Endometrium (tissue), 2 donors: ENCODE measurements around the gene ZER1.
"Not testable (repeated sequence)": the region's sequence is repeated elsewhere in the genome, so short reads cannot be mapped to it uniquely, and the experiment has no call there.

Source experiments
- FAIRE-seq: peaks from 2 replicates; lab custom pipeline; 2012; peaks lifted over from hg19 to GRCh38; lab: Jason Lieb, UNC
- donor health status: control.
- donor health status: control.

ZER1 gene

DNA sequence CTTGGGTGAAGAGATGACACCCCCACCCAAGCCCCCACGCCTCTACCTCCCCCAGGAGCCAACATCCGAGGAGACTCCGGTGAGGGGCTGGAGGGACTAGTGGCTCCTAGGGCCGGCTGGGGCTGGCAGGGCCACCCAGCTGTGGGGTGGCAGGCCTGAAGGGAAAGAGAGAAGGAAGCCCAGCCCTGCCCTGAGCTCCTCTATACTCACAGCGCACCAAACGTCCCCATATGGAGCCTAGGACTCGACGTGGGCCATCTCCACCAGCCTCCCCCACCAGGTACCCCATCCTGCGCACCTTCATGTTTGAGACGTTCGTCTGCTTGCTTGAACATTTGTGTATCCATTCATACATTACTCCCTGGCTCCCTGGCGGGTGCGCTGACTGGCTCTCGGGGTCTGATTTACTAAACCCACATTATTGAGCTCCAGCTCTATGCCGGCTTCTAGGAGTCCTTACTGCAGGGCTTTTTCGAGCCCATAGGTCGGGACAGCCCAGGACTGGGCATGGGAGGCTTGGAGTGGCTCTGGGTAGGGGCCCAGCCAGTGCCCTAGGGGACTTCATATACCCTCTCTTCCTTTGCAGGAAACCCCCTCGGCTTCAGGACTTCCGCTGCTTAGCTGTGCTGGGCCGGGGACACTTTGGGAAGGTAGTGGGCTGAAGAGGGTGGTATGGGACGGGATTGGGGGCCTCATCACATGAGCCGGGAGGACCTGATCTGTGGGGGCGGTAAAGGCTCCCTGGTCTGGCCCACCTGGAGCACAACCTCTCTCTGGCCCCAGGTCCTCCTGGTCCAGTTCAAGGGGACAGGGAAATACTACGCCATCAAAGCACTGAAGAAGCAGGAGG lies 56.9 kb downstream of the ZER1 start:
- no peak for FAIRE-seq

DNA sequence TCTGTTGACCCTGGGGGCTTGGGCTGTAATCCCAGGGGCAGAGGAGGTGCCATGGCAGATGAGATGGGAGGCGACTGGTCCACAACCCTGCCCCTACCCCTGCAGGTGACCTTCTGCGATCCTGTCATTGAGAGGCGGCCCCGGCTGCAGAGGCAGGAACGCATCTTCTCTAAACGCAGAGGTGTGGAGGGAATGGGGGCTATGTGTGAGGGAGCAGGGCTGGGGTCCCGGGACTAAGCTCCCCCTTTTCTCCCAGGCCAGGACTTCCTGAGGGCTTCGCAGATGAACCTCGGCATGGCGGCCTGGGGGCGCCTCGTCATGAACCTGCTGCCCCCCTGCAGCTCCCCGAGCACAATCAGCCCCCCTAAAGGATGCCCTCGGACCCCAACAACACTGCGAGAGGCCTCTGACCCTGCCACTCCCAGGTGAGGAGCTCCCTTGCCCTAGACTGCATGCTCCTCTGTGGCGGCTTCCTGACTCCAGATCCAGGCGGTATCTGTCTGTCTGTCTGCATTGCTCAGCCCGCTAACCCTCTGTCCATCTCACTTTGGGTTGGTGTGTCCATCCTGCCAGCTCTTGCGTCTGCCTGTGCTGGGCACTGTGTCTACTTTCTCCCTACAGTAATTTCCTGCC lies 57.7 kb downstream of the ZER1 start:
- no peak for FAIRE-seq

DNA sequence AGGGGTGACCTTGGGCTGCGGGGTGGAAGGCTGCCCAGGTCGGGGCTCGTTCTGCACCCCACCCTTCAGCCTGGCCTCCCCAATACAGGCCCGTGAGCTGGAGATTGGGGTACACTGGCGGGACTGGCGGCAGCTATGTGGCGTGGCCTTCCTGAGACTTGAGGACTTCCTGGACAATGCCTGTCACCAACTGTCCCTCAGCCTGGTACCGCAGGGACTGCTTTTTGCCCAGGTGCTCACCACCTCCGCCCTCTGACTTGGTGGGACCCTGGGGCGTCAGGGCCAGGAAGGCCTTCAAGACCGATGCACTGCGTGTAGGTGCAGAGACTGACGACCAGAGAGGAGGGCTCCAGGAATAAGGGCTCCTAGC lies 58.3 kb downstream of the ZER1 start:
- FAIRE-seq: no peak

DNA sequence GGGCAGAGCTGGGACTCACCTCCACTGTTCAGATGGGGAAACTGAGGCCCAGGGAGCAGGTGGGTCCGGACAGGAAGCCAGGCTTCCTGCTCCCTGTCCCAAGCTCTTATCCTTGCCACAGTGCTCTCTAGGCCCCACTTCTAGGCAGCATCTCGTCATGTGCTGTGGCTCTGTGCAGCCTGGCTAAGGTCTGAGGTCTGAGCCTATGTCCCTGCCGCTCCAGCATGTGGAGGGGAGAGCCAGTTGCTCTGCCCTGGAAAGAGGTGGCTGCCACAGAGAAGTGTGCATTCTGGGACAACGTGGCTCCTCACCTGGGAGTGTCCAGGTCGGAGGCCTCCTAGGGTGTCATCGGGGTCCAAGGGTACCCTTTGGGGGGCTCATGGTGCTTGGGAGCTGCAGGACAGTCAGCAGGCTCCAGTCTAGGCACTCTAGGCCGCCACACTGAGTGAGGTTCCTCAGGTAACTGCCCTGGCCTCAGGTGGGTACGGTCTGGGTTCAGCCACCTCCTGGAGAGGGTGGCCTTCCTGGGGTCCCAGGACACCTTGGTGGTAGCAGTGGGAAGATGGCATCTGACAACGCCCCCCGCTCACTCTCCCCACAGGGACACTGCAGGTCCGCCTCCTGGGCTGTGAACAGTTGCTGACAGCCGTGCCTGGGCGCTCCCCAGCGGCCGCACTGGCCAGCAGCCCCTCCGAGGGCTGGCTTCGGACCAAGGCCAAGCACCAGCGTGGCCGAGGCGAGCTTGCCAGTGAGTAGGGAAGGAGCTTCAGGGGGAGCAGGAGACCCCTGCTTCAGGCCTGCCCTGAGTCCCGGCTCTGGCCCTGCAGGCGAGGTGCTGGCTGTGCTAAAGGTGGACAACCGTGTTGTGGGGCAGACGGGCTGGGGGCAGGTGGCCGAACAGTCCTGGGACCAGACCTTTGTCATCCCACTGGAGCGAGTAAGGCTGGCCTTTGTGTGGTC lies 59.0 kb downstream of the ZER1 start:
- no peak for FAIRE-seq

DNA sequence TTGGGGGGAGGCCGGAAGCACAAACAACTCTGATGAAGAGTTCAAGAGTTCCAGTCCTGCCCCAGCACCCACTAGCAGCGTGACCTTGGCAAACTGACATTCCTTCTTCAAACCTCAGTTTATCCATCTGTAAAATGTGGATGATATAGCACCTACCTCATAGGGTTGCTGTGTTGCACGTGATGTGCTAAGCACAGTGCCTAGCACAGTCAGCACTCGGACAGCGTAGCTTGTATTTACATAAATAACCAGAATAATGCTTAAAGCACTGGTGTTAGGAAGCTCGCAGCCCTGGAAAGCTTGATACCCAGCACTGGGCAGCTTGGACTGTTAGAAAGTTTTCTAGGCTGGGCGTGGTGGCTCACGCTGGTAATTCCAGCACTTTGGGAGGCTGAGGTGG lies 64.3 kb downstream of the ZER1 start:
- no peak for FAIRE-seq

DNA sequence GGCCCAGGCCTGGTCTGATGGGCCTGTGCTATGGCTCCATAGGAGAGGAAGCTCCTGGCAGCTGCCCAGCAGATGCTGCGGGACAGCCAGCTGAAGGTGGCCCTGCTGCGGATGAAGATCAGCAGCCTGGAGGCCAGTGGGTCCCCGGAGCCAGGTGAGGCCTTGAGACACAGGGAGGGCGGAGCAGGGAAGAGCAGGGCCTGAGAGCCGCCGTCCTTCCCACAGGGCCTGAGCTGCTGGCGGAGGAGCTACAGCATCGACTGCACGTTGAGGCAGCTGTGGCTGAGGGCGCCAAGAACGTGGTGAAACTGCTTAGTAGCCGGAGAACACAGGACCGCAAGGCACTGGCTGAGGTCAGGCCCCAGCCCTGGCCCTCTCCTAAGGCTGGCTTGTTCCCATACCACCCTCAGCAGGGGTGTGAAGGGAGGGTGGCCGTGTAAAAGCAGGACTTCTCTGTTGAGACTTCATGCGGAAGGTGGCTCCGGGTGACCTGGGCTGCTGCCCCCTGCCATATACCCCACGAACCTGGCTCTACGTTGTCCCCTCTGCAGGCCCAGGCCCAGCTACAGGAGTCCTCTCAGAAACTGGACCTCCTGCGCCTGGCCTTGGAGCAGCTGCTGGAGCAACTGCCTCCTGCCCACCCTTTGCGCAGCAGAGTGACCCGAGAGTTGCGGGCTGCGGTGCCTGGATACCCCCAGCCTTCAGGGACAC lies 64.9 kb downstream of the ZER1 start:
- no peak for FAIRE-seq

DNA sequence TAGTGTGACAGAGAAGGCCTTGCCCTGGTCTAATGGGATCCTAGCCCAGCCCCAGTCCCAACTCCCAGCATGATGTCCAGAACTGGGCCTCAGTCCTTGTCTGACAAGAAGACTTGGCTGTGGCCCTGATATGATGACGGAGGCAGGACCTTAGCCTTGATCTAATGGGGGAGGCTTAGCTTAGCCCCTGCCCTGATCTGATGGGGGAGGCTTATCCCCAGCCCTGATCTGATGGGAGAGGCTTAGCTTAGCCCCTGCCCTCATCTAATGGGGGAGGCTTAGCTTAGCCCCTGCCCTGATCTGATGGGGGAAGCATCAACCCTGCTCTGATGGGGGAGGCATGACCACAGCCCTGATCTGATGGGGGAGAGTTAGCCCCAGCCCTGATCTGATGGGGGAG lies 65.7 kb downstream of the ZER1 start:
- no peak for FAIRE-seq

DNA sequence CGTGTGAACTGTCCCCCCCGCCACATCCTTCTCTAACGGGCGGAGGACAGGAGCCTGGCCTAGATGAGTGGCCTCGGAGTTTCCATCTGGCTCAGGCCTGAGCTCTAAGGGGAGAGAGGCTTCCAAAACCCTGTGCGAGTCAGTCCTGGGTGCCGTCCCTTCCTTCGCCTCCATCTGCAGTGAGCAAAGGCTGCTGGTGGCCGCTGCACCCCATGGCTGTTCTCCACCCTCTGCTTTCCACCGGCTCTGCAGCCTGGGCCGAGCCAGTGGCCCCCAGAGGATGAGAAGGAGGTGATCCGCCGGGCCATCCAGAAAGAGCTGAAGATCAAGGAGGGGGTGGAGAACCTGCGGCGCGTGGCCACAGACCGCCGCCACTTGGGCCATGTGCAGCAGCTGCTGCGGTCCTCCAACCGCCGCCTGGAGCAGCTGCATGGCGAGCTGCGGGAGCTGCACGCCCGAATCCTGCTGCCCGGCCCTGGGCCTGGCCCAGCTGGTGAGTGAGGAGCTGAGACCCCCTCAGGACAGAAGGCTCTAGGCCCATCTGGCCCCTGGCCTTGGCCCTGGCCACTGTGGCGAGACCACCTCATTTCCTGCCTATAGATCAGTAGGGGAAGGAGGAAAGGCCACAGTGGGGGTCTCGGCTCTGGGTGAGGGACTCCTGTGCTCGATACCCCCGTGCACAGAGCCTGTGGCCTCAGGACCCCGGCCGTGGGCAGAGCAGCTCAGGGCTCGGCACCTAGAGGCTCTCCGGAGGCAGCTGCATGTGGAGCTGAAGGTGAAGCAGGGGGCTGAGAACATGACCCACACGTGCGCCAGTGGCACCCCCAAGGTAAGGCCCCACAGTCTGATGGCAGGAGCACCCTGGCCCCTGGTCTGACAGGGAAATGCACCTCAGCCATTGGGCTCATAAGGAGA lies 66.4 kb downstream of the ZER1 start:
- no peak for FAIRE-seq

DNA sequence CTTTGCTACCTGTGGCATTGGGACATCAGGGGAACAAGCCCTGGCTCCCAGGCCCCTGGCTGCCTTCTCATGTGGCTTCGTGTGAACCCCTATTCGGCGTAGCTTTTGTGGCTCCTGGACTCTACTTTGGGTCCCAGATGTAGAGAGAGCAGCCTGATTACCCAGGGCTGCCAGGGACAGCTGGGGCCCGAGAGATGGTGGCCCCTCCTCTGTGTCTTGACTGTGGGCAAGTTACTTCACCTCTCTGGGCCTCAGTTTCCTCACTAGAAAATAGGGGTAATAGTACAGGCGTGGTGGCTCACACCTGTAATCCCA lies 67.4 kb downstream of the ZER1 start:
- no peak for FAIRE-seq

DNA sequence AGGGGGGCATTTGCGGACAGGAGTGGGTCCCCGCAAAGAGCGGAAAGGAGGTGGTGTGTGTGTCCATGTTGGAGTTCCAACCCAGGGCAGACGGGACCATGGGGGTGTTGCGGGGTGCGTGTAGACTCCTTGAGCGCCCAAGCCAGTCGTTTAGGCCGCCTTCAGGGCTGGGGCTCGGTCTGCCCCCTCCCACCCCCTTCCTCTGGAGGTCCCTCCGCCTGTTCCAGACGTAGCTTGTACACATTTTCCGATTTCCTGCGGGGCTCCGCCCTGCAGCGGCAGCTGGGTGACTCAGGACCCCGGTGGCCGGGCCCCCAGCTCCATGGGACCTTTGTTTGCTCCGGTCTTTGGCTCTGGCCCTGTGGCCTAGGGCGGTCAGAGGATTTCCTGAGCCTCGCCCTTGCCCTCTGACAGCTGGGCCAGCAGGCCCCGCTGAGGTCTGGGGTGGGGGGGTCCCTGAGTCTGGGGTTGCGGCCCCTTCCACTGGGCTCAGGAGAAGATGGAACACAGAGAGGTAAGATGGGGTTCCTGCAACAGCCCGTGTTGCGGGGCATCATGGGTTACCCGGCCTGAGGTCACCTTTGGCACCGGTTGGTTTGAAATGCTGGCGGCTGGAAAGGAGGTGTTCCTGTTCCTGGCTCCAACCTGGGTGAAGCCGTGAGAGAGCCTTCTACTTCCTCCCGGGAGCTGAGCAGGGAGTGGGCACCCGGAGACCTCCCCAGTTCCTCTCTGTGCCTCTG lies 67.9 kb downstream of the ZER1 start:
- FAIRE-seq: no peak

DNA sequence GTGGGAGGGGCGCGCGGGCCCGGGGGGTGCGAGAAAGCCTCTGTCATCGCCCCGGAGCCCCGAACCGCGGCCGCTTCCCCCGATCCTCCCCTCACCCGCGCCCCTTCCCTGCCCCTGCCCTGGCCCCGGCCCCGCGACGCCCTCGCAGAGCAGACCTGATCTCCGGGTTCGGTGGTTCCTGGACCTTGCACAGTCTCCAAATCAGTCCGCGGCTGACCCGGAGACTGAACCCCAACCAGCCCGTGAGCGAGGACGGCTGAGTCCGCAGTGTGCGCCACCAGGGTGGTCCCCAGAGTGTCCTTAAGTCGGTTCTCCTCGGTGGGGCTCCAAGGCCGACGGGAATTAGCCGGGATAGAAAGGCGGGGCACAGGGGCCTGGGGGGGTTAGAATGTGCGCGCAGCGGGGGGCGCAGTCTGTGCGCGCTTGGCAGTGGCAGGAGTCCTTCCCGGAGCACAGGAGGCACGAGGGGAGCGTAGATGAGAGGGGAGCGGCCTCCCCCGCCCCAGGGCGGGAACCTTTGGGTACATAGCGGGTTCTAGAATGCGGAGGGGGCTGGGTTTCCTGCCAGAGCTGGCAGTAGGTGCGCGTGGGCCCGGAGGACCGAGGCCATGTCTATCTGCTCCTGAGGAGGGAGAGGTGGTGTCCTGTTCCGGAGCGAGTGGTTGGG lies 68.6 kb downstream of the ZER1 start:
- FAIRE-seq: no peak

DNA sequence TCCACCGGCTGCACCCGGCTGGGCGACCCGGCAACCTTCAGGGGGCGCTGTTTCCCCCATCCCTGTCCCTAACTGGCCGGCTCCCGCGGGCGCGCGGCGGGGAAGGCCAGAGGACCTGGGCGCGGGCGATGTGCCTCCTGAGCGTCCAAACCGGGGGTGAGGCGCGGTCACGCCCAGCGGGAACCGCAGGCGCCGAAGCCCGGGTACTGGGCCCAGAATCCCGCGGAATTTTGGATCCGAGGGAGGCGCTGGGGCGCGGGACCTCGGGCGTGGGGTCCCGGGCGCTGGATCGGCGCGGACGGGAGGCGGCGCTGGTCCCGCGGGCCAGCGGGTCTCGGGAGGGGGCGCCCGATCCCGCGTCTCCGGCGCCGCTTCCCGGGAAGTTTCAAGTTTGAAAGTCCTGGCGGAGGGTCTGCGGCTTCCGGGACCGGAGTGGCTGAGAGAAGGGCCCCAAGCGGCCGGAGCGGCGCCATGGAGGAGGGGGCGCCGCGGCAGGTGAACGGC lies 69.2 kb downstream of the ZER1 start, which contains the start of gene PKN3:
Gene PKN3, plus strand, starts transcription at position 59 of the 504 bp plus-strand sequence. Its CDS starts 413 bp downstream, at position 472.
- FAIRE-seq: no peak

DNA sequence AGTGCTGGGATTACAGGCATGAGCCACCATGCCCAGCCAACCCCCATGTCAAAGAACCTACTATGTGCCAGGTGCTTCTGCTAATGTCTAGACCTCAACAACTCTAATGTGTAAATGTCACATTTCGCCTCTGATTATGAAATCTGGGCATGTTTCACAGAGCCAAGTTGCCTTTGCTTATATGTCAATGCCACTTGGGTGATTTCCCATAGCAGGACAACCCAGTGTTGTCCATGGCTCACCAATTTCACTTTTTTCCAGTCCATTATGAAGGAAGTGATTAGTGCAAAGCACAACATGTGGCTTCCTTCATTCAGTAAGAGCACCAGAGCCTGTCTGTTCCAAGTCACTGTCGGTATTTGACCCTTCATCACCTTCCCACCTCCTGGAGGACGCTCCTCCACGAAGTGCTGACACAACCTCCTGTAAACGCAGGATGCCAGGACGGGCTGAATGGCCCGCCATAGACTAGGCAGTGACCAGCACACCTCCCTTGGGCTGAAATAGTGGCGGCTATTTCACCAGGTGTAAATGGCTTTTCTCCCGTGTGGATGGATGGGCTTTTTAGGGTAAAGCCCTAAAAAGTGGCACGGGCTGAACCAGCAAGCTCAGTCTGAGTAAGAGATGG lies 70.4 kb downstream of the ZER1 start:
- FAIRE-seq: no peak

DNA sequence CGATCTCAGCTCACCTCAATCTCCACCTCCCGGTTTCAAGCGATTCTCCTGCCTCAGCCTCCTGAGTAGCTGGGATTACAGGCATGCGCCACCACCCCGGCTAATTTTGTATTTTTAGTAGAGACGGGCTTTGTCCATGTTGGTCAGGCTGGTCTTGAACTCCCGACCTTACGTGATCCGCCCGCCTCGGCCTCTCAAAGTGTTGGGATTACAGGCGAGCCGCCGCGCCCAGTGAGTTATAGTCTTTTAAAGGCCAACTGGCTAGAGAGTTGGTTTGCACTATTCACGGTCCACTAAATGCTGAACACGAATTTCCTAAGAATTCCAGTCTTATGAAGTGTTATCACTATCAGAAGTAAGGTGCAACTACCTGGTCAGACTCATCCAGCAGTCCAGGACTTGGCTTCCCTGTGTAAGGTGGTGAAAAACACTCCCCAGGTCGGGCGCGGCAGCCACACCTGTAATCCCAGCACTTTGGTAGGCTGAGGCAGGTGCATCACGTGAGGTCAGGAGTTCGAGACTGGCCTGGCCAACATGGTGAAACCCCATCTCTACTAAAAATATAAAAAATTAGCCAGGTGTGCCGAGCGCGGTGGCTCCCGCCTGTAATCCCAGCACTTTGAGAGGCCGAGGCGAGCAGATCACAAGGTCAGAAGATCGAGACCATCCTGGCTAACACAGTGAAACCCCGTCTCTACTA lies 72.5 kb downstream of the ZER1 start:
- not testable (repeated sequence) for FAIRE-seq

DNA sequence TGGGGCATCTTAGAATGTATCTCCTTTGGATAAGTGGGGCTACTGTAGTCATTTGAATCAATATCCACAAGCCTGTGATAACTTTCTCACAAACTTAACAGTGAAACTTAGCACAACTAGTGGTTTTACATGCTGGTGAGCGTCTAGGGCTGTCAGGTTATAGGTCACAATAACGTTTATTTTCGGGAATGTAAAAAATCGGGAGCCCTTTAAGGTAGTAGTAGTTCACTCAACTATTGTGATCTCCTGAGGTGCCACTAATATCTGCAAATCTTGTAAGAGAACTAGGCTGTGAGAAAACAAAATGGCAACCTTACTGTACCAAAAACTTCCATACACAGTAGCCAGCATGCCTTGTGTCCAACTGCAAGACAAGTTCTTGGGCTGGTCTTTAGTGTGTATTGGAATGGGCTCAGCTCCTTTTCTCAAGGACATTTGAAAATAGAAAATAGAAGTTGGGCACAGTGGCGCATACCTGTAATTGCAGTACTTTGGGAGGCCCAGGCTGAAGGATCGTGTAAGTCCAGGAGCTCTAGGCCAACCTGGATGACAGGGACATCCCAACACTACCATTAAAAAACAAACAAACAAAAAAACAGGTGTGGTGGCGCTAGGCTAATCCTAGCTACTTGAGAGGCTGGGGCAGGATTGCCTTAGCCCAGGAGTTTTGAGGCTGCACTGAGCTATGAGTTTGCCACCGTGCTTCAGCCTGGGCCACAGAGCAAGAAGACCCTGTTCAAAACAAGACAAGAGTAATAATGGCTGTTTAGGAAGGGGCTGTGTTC lies 74.6 kb downstream of the ZER1 start:
- no peak for FAIRE-seq

DNA sequence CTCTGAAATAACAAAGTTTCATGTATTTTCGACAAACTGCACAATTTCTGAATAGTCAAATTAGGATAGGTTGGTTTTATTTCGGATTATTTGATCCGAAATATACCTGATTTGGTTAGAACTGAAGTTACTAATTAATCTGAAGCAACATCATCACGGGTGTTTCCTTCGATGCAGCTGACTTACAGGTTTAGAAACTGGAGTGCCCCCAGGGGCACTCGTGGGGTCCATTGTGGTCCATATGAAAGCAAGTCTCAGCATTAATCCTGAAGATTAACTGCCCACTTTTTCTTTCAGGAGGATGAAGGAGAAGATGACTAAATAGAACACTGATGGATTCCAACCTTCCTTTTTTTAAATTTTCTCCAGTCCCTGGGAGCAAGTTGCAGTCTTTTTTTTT lies 77.4 kb downstream of the ZER1 start:
- no peak for FAIRE-seq

DNA sequence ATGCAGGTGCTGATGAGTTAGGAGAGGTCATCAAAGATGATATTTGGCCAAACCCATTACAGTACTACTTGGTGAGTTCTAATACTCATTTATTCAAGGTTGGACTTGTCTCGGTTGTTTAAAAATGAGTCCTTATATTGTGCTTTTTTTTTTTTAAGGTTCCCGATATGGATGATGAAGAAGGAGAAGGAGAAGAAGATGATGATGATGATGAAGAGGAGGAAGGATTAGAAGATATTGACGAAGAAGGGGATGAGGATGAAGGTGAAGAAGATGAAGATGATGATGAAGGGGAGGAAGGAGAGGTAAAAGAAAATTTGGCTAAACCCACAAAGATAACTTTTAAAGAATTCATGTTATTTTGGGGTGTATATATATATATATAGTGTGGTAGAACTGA lies 78.0 kb downstream of the ZER1 start:
- not testable (repeated sequence) for FAIRE-seq

DNA sequence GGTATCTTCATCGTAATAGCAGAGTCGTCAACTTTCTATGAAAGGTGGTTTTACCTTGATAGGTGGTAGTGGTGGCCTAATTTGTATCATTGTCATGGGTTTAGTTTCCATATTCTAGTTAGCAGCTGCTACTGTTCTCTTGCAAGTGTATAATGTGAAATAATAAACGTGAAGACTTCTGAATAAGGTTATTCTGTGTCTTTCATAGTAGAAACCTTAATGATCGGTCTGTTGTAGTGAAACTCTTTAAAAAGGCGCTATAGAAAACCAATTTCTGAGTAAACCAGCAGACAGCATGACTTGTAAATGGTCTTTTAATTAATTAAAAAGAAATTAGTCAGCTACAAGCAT lies 81.1 kb downstream of the ZER1 start:
- no peak for FAIRE-seq
